Measurements from ENCODE around the gene RNF41.
"Not testable (repeated sequence)": the region's sequence is repeated elsewhere in the genome, so short reads cannot be mapped to it uniquely, and the experiment has no call there.

The RNF41 gene

GRCh38 chr12:56159482-56160192, 62.1 kb downstream of the RNF41 start:
- DNase-seq, result no peak
- in situ Hi-C loops (cut with HindIII; ENCODE audit: low pct_ligation_motif_present, low pct_unique_long_range_greater_than_20kb, low sequenced_read_pairs), result no loop called here

- peak; percentile 78 for DNase-seq
- in situ Hi-C loops (cut with HindIII; ENCODE audit: low pct_ligation_motif_present, low pct_unique_long_range_greater_than_20kb, low sequenced_read_pairs), result no loop called here
These were observed 62.7 kb downstream of the RNF41 start for GRCh38 chr12:56158926-56159461.

- in situ Hi-C loops (cut with HindIII; ENCODE audit: low pct_ligation_motif_present, low pct_unique_long_range_greater_than_20kb, low sequenced_read_pairs), result no loop called here
- peak; percentile 100 for DNase-seq
These were observed 63.4 kb downstream of the RNF41 start, which contains the start of gene MYL6 for GRCh38 chr12:56158029-56158925. Gene MYL6 (plus strand): TSS chr12:56158359. CDS start chr12:56158402, 43 bp downstream.

- DNase-seq, result peak; percentile 95
- in situ Hi-C loops (cut with HindIII; ENCODE audit: low pct_ligation_motif_present, low pct_unique_long_range_greater_than_20kb, low sequenced_read_pairs), result no loop called here
These were observed 64.3 kb downstream of the RNF41 start for GRCh38 chr12:56157201-56158028.

GRCh38 chr12:56156464-56157200, 65.1 kb downstream of the RNF41 start:
- DNase-seq, result peak; percentile 72
- in situ Hi-C loops (cut with HindIII; ENCODE audit: low pct_ligation_motif_present, low pct_unique_long_range_greater_than_20kb, low sequenced_read_pairs), result not testable (repeated sequence)

- in situ Hi-C loops (cut with HindIII; ENCODE audit: low pct_ligation_motif_present, low pct_unique_long_range_greater_than_20kb, low sequenced_read_pairs), result no loop called here
- DNase-seq, result no peak
These were observed 66.4 kb downstream of the RNF41 start for GRCh38 chr12:56155256-56155845.

GRCh38 chr12:56154818-56155217, 66.9 kb downstream of the RNF41 start:
- DNase-seq, result no peak

GRCh38 chr12:56154246-56154771, 67.4 kb downstream of the RNF41 start:
- in situ Hi-C loops (cut with HindIII; ENCODE audit: low pct_ligation_motif_present, low pct_unique_long_range_greater_than_20kb, low sequenced_read_pairs), result no loop called here
- DNase-seq, result no peak

More at GRCh38 chr12:56154818-56155217, 66.9 kb downstream of the RNF41 start:
- in situ Hi-C loops (cut with HindIII; ENCODE audit: low pct_ligation_motif_present, low pct_unique_long_range_greater_than_20kb, low sequenced_read_pairs), result no loop called here

GRCh38 chr12:56153678-56154065, 68.0 kb downstream of the RNF41 start:
- in situ Hi-C loops (cut with HindIII; ENCODE audit: low pct_ligation_motif_present, low pct_unique_long_range_greater_than_20kb, low sequenced_read_pairs), result no loop called here
- no peak for DNase-seq

GRCh38 chr12:56152756-56153677, 68.7 kb downstream of the RNF41 start:
- no peak for DNase-seq
- in situ Hi-C loops (cut with HindIII; ENCODE audit: low pct_ligation_motif_present, low pct_unique_long_range_greater_than_20kb, low sequenced_read_pairs), result no loop called here

Measured in ACHN (cell line).